Measurements from ENCODE around the gene TMEM139.
"Not testable (repeated sequence)": the region's sequence is repeated elsewhere in the genome, so short reads cannot be mapped to it uniquely, and the experiment has no call there.

Gene TMEM139

GRCh38 chr7:143289888-143290287 is 5.1 kb downstream of the TMEM139 start:
- not testable (repeated sequence) for DNase-seq

GRCh38 chr7:143290293-143290692 is 5.5 kb downstream of the TMEM139 start:
- no peak for DNase-seq

GRCh38 chr7:143292876-143293275 is 8.1 kb downstream of the TMEM139 start:
- DNase-seq, result no peak

- no peak for DNase-seq
Observed at GRCh38 chr7:143295870-143296269, 11.1 kb downstream of the TMEM139 start.

- DNase-seq, result no peak
Observed at GRCh38 chr7:143296686-143297085, 11.9 kb downstream of the TMEM139 start.

GRCh38 chr7:143299346-143299745 is 14.6 kb downstream of the TMEM139 start:
- no peak for DNase-seq

- no peak for DNase-seq
Observed at GRCh38 chr7:143299840-143300239, 15.1 kb downstream of the TMEM139 start.

- DNase-seq, result no peak
Observed at GRCh38 chr7:143300959-143301935, 16.5 kb downstream of the TMEM139 start.

- no peak for DNase-seq
Observed at GRCh38 chr7:143303733-143304132, 19.0 kb downstream of the TMEM139 start.

- no peak for DNase-seq
Observed at GRCh38 chr7:143304938-143305337, 20.2 kb downstream of the TMEM139 start.

GRCh38 chr7:143305423-143306070 is 20.8 kb downstream of the TMEM139 start:
- DNase-seq, result no peak

GRCh38 chr7:143308632-143309031 is 23.9 kb downstream of the TMEM139 start:
- no peak for DNase-seq

GRCh38 chr7:143314127-143314526 is 29.4 kb downstream of the TMEM139 start:
- DNase-seq, result no peak

GRCh38 chr7:143315776-143316175 is 31.0 kb downstream of the TMEM139 start, which contains the start of gene CLCN1:
TSS of gene CLCN1 (plus strand) at chr7:143316111. CDS start at chr7:143316213, 102 bp downstream.
- no peak for DNase-seq

GRCh38 chr7:143316492-143316891 is 31.7 kb downstream of the TMEM139 start:
- no peak for DNase-seq

- DNase-seq, result no peak
Observed at GRCh38 chr7:143318661-143319060, 33.9 kb downstream of the TMEM139 start.

GRCh38 chr7:143320620-143321019 is 35.9 kb downstream of the TMEM139 start:
- no peak for DNase-seq

GRCh38 chr7:143321242-143321641 is 36.5 kb downstream of the TMEM139 start:
- no peak for DNase-seq

- DNase-seq, result no peak
Observed at GRCh38 chr7:143321734-143322133, 37.0 kb downstream of the TMEM139 start.

GRCh38 chr7:143322760-143323633 is 38.2 kb downstream of the TMEM139 start:
- no peak for DNase-seq

- no peak for DNase-seq
Observed at GRCh38 chr7:143323653-143324052, 38.9 kb downstream of the TMEM139 start.

GRCh38 chr7:143325240-143325639 is 40.5 kb downstream of the TMEM139 start:
- no peak for DNase-seq

GRCh38 chr7:143327903-143328302 is 43.1 kb downstream of the TMEM139 start:
- no peak for DNase-seq

Data from DMS 273 treated with DMSO at 0.1 percent for 48 hours (cell line).